Measurements from ENCODE around the gene PHF14. TPM values are rescaled to one million over a fixed set of nuclear protein-coding genes. Genes with fewer than 3 reads are reported as not detected.
"Not testable (repeated sequence)": the region's sequence is repeated elsewhere in the genome, so short reads cannot be mapped to it uniquely, and the experiment has no call there.

The PHF14 gene
- total RNA-seq, 6 donors from 2014 or later: 19.0 to 85.9 (median 24.0) TPM

- H3K4me1 ChIP-seq: no peaks in the 10 kb centered on the region
- WGBS, 2 donors: 68 to 85% methylated on average over 2 of the region's 2 CpGs
Measured at GRCh38 chr7:10950494-10950893, 23.2 kb upstream of the PHF14 start.

DNA sequence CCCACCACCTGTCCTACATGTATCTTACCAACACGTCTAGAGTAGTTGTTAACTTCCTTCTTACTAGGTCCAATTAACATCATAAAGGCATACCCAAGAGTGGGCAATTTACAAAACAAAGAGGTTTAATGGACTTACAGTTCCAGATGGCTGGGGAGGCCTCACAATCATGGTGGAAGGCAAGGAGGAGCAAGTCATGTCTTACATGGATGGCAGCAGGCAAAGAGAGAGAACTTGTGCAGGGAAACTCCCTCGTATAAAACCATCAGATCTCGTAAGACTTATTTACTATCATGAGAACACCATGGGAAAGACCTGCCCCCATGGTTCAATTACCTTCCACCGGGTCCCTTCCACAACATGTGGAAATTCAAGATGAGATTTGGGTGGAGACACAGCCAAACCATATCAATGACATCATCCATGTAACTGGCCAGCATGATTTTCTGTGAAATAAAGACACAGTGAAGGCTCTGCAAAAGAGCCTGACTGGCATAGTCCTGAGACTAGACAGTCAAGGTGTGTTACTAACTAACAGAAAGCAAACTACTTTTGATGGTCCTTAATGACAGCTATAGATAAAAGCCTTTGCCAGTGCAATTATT lies 22.6 kb upstream of the PHF14 start:
- H3K4me1 ChIP-seq; ATAC-seq (ENCODE audit: low FRiP score in 2 of 2); H3K9me3 ChIP-seq; H3K36me3 ChIP-seq; DNase-seq; H3K27me3 ChIP-seq; H3K4me3 ChIP-seq; H3K27ac ChIP-seq: not testable (repeated sequence)
- 86 to 89% methylated on average over 4 of the region's 4 CpGs for WGBS, 2 donors

More at GRCh38 chr7:10950494-10950893, 23.2 kb upstream of the PHF14 start:
- TF ChIP-seq POLR2A (IDR thresholded peaks at IDR 0.05) (no peak), EP300 (IDR thresholded peaks at IDR 0.05) (no peak), POLR2AphosphoS5 (IDR thresholded peaks at IDR 0.05) (no peak)
- TF ChIP-seq, protein P1, sequence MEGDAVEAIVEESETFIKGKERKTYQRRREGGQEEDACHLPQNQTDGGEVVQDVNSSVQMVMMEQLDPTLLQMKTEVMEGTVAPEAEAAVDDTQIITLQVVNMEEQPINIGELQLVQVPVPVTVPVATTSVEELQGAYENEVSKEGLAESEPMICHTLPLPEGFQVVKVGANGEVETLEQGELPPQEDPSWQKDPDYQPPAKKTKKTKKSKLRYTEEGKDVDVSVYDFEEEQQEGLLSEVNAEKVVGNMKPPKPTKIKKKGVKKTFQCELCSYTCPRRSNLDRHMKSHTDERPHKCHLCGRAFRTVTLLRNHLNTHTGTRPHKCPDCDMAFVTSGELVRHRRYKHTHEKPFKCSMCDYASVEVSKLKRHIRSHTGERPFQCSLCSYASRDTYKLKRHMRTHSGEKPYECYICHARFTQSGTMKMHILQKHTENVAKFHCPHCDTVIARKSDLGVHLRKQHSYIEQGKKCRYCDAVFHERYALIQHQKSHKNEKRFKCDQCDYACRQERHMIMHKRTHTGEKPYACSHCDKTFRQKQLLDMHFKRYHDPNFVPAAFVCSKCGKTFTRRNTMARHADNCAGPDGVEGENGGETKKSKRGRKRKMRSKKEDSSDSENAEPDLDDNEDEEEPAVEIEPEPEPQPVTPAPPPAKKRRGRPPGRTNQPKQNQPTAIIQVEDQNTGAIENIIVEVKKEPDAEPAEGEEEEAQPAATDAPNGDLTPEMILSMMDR (IDR thresholded peaks at IDR 0.05): no peak
- H3K9me3 ChIP-seq: no peaks in the 10 kb centered on the region
- no peak for DNase-seq
- no peak for ATAC-seq (ENCODE audit: low FRiP score in 2 of 2)
- no peaks in the 10 kb centered on the region for H3K27me3 ChIP-seq
- H3K4me3 ChIP-seq: no peak overlapping the region
- no peaks in the 10 kb centered on the region for H3K36me3 ChIP-seq
- no peak overlapping the region for H3K27ac ChIP-seq

DNA sequence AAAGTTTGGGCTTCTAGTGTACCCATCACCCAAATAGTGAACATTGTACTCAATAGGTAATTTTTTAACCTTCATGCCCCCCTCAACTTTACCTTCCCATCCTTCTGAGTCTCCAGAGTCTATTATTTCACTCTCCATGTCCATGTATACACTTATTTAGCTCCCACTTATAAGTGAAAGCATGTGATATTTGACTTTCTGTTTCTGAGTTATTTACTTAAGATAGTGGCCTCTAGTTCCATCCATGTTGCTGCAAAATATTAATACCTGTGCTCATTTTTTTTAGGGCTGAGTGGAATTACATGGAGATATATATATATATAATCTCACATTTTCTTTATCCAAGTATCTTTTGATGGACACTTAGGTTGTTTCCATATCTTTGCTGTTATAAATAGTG lies 21.1 kb upstream of the PHF14 start:
- Histone ChIP-seq H3K9me3 (no peaks in the 10 kb centered on the region), H3K27ac (no peak overlapping the region), H3K4me3 (no peak overlapping the region), H3K4me1 (no peaks in the 10 kb centered on the region), H3K36me3 (no peaks in the 10 kb centered on the region), H3K27me3 (no peaks in the 10 kb centered on the region)
- DNase-seq (no peak), ATAC-seq (ENCODE audit: low FRiP score in 2 of 2) (no peak)
- TF ChIP-seq EP300 (IDR thresholded peaks at IDR 0.05) (no peak), POLR2AphosphoS5 (IDR thresholded peaks at IDR 0.05) (no peak), POLR2A (IDR thresholded peaks at IDR 0.05) (no peak)
- TF ChIP-seq, protein P1 (IDR thresholded peaks at IDR 0.05): no peak

DNA sequence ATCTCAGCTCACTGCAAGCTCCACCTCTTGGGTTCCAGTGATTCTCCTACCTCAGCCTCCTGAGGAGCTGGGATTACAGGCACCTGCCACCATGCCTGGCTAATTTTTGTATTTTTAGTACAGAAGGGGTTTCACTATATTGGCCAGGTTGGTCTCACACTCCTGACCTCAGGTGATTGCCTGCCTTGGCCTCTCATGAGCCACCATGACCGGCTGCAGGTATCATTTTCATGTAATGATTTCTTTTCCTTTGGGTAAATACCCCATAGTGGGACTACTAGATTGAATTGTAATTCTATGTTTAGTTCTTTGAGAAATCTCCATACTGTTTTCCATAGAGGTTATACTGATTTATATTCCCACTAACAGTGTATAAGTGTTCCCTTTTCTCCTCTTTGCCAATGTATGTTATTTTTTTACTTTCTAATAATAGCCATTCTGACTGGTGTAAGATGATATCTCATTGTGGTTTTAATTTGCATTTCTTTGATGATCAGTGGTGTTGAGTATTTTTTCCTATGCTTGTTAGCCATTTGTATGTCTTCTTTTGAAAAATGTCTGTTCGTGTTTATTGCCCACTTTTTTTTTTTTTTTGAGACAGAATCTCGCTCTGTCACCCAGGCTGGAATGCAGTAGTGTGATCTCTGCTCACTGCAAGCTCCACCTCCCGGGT lies 20.5 kb upstream of the PHF14 start:
- H3K27ac ChIP-seq; ATAC-seq (ENCODE audit: low FRiP score in 2 of 2); H3K36me3 ChIP-seq; H3K27me3 ChIP-seq; DNase-seq; H3K4me1 ChIP-seq; H3K4me3 ChIP-seq; H3K9me3 ChIP-seq: not testable (repeated sequence)
- WGBS, 2 donors: 77 to 79% methylated on average over 4 of the region's 4 CpGs

DNA sequence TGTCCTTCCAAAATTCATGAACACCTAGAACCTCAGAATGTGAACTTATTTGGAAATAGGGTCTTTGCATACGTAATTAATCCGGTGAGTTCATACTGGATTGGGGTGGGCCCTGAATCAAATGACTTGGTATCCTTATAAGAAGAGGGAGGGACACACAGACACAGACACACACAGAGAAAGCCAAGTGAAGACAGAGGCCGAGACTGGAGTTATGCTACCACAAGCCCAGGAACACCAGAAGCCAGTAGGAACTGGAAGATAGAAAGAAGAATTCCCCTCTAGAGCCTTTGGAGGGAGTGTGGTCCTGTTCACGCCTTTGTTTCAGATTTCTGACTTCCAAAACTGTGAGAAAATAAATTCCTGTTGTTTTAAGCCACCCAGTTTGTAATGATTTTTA lies 17.1 kb upstream of the PHF14 start:
- Histone ChIP-seq H3K36me3 (no peaks in the 10 kb centered on the region), H3K4me3 (no peak overlapping the region), H3K27me3 (no peaks in the 10 kb centered on the region), H3K9me3 (no peaks in the 10 kb centered on the region), H3K4me1 (no peaks in the 10 kb centered on the region), H3K27ac (no peak overlapping the region)
- 93 to 96% methylated on average over 4 of the region's 4 CpGs for WGBS, 2 donors
- ATAC-seq (ENCODE audit: low FRiP score in 2 of 2) (no peak), DNase-seq (no peak)
- TF ChIP-seq POLR2AphosphoS5 (IDR thresholded peaks at IDR 0.05): no peak
- TF ChIP-seq POLR2A (IDR thresholded peaks at IDR 0.05): no peak
- TF ChIP-seq, protein P1 (IDR thresholded peaks at IDR 0.05): no peak
- TF ChIP-seq EP300 (IDR thresholded peaks at IDR 0.05): no peak

- ATAC-seq (ENCODE audit: low FRiP score in 2 of 2); DNase-seq; H3K4me3 ChIP-seq; H3K27me3 ChIP-seq; H3K27ac ChIP-seq; H3K4me1 ChIP-seq; H3K36me3 ChIP-seq; H3K9me3 ChIP-seq: not testable (repeated sequence)
- 95 to 100% methylated on average over 1 of the region's 1 CpG for WGBS, 2 donors
Measured at GRCh38 chr7:10960242-10960641, 13.4 kb upstream of the PHF14 start.

DNA sequence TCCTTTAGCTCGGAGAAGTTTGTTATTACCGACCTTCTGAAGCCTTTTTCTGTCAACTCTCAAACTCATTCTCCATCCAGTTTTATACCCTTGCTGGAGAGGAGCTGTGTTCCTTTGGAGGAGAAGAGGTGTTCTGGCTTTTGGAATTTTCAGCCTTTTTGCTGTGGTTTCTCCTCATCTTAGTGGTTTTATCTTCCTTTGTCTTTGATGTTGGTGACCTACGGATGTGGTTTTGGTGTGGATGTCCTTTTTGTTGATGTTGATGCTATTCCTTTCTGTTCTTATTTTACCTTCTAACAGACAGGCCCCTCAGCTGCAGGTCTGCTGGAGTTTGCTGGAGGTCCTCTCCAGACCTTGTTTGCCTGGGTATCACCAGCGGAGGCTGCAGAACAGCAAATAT lies 8.7 kb upstream of the PHF14 start:
- not testable (repeated sequence) for H3K4me3 ChIP-seq; H3K36me3 ChIP-seq; DNase-seq; H3K9me3 ChIP-seq; H3K27ac ChIP-seq; H3K27me3 ChIP-seq; ATAC-seq (ENCODE audit: low FRiP score in 2 of 2); H3K4me1 ChIP-seq
- WGBS, 2 donors: 94 to 97% methylated on average over 4 of the region's 4 CpGs
